GM12892 (cell line): Measurements from ENCODE around the gene EDAR.

ENCODE experiments used
- POLR2A ChIP-seq: IDR thresholded peaks from 2 replicates; pipeline ENCODE4 v1.6.1; 2011; ENCODE audit warnings: low read depth, low read length, control low read depth
- POLR2AphosphoS5 ChIP-seq: IDR thresholded peaks from 2 replicates; pipeline ENCODE4 v1.6.1; 2011; ENCODE audit warnings: low read depth, low read length, control low read depth
- TAF1 ChIP-seq: IDR thresholded peaks from 2 replicates; pipeline ENCODE4 v1.6.1; 2011; ENCODE audit warnings: low read depth, mild to moderate bottlenecking, control low read depth, low read length, borderline replicate concordance

- TF ChIP-seq POLR2A: no peak
- no peak for TF ChIP-seq POLR2AphosphoS5
- TF ChIP-seq TAF1: no peak
Observed at GRCh38 chr2:108923736-108924579, 65.1 kb downstream of the EDAR start.
